ENCODE measurements around the gene TNFSF15. TPM values are rescaled to one million over a fixed set of nuclear protein-coding genes. Genes with fewer than 3 reads are reported as not detected.

TNFSF15 gene
- total and polyA plus RNA-seq, 2 experiments from 2014 or later = 0.06 to 0.07 TPM

DNA sequence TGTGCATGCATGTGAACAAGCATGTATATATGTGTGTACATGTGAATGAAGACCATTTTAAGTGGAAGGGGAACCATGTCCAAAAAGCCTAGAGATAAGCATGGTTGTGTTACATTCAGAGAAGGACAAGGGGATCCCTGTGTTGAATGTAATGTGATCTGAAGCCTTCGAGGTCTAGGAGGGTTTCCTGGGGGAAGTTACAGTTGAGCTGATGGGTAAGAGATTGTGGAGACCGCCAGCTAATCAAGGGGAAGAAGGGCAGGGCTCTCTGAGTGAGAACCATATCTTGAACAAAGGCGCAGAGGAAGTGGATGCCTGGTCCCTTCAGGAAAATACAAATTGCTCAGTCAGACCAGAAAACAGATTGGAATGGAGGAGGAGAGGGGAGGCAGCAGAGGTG, 45.5 kb upstream of the TNFSF15 start:
- H3K4me1 ChIP-seq (ENCODE audit: insufficient read depth) = no peaks in the 10 kb centered on the region
- H3K4me2 ChIP-seq = no peak overlapping the region

More for the DNA sequence above, 45.5 kb upstream of the TNFSF15 start:
- ATAC-seq (no peak), DNase-seq (ENCODE audit: low spot score) (no peak)
- Histone ChIP-seq H3K4me3 (no peak overlapping the region), H3K36me3 (ENCODE audit: insufficient read depth) (no peaks in the 10 kb centered on the region), H3F3A (replicated peaks; ENCODE audit: low read depth) (no peaks in the 10 kb centered on the region), H4K20me1 (replicated peaks; ENCODE audit: insufficient read depth) (no peaks in the 10 kb centered on the region), H3K9me2 (ENCODE audit: insufficient read depth) (peaks cover 10% of the 10 kb centered on the region; the same call in 1 of the 2 replicates), H3K27ac (ENCODE audit: low read depth) (no peak overlapping the region), H3K79me2 (replicated peaks; ENCODE audit: insufficient read depth) (no peaks in the 10 kb centered on the region), H2AFZ (no peak overlapping the region), H3K27me3 (ENCODE audit: insufficient read depth) (no peaks in the 10 kb centered on the region)
- H3K27me3 Mint-ChIP-seq (ENCODE audit: insufficient read depth, low read depth, poor library complexity) = peaks cover 3% of the 10 kb centered on the region
- TF ChIP-seq EZH2phosphoT487 (IDR thresholded peaks at IDR 0.05; ENCODE audit: unreplicated experiment) = no peak
- TF ChIP-seq, protein P1, sequence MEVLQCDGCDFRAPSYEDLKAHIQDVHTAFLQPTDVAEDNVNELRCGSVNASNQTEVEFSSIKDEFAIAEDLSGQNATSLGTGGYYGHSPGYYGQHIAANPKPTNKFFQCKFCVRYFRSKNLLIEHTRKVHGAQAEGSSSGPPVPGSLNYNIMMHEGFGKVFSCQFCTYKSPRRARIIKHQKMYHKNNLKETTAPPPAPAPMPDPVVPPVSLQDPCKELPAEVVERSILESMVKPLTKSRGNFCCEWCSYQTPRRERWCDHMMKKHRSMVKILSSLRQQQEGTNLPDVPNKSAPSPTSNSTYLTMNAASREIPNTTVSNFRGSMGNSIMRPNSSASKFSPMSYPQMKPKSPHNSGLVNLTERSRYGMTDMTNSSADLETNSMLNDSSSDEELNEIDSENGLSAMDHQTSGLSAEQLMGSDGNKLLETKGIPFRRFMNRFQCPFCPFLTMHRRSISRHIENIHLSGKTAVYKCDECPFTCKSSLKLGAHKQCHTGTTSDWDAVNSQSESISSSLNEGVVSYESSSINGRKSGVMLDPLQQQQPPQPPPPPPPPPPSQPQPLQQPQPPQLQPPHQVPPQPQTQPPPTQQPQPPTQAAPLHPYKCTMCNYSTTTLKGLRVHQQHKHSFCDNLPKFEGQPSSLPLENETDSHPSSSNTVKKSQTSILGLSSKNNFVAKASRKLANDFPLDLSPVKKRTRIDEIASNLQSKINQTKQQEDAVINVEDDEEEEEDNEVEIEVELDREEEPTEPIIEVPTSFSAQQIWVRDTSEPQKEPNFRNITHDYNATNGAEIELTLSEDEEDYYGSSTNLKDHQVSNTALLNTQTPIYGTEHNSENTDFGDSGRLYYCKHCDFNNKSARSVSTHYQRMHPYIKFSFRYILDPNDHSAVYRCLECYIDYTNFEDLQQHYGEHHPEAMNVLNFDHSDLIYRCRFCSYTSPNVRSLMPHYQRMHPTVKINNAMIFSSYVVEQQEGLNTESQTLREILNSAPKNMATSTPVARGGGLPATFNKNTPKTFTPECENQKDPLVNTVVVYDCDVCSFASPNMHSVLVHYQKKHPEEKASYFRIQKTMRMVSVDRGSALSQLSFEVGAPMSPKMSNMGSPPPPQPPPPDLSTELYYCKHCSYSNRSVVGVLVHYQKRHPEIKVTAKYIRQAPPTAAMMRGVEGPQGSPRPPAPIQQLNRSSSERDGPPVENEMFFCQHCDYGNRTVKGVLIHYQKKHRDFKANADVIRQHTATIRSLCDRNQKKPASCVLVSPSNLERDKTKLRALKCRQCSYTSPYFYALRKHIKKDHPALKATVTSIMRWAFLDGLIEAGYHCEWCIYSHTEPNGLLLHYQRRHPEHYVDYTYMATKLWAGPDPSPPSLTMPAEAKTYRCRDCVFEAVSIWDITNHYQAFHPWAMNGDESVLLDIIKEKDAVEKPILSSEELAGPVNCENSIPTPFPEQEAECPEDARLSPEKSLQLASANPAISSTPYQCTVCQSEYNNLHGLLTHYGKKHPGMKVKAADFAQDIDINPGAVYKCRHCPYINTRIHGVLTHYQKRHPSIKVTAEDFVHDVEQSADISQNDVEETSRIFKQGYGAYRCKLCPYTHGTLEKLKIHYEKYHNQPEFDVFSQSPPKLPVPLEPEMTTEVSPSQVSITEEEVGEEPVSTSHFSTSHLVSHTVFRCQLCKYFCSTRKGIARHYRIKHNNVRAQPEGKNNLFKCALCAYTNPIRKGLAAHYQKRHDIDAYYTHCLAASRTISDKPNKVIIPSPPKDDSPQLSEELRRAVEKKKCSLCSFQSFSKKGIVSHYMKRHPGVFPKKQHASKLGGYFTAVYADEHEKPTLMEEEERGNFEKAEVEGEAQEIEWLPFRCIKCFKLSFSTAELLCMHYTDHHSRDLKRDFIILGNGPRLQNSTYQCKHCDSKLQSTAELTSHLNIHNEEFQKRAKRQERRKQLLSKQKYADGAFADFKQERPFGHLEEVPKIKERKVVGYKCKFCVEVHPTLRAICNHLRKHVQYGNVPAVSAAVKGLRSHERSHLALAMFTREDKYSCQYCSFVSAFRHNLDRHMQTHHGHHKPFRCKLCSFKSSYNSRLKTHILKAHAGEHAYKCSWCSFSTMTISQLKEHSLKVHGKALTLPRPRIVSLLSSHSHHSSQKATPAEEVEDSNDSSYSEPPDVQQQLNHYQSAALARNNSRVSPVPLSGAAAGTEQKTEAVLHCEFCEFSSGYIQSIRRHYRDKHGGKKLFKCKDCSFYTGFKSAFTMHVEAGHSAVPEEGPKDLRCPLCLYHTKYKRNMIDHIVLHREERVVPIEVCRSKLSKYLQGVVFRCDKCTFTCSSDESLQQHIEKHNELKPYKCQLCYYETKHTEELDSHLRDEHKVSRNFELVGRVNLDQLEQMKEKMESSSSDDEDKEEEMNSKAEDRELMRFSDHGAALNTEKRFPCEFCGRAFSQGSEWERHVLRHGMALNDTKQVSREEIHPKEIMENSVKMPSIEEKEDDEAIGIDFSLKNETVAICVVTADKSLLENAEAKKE (CRISPR knock-in tag; IDR thresholded peaks at IDR 0.05) = no peak
- no peak for TF ChIP-seq NANOG (IDR thresholded peaks at IDR 0.05; ENCODE audit: borderline replicate concordance)
- no peak for TF ChIP-seq CTCF (conservative IDR thresholded peaks at IDR 0.05; ENCODE audit: low read depth in 2 of 2)
- TF ChIP-seq POLR2AphosphoS5 (IDR thresholded peaks at IDR 0.05; ENCODE audit: low read depth) = no peak
- no peak for TF ChIP-seq EZH2 (IDR thresholded peaks at IDR 0.05; ENCODE audit: low read depth, unreplicated experiment)
- TF ChIP-seq JUNB (IDR thresholded peaks at IDR 0.05; ENCODE audit: unreplicated experiment) = no peak
- TF ChIP-seq, protein P2, sequence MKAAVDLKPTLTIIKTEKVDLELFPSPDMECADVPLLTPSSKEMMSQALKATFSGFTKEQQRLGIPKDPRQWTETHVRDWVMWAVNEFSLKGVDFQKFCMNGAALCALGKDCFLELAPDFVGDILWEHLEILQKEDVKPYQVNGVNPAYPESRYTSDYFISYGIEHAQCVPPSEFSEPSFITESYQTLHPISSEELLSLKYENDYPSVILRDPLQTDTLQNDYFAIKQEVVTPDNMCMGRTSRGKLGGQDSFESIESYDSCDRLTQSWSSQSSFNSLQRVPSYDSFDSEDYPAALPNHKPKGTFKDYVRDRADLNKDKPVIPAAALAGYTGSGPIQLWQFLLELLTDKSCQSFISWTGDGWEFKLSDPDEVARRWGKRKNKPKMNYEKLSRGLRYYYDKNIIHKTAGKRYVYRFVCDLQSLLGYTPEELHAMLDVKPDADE (IDR thresholded peaks at IDR 0.05) = no peak
- no peak for TF ChIP-seq ZNF331 (CRISPR knock-in tag; IDR thresholded peaks at IDR 0.05; ENCODE audit: low read depth)
- no peak for TF ChIP-seq ZNF114 (CRISPR knock-in tag; IDR thresholded peaks at IDR 0.05)
- no peak for TF ChIP-seq STAT1 (IDR thresholded peaks at IDR 0.05; ENCODE audit: unreplicated experiment)
- TF ChIP-seq REST (IDR thresholded peaks at IDR 0.05; ENCODE audit: unreplicated experiment) = no peak
- no peak for TF ChIP-seq CREB1 (CRISPR knock-in tag; IDR thresholded peaks at IDR 0.05; ENCODE audit: low read depth)
- H3K36me3 Mint-ChIP-seq (ENCODE audit: low read depth) = no peaks in the 10 kb centered on the region
- no peaks in the 10 kb centered on the region for H3K9me3 Mint-ChIP-seq
- H3K27ac Mint-ChIP-seq = no peak overlapping the region
- peaks cover 6% of the 10 kb centered on the region for H3K4me1 Mint-ChIP-seq
- no peak overlapping the region for H3K4me3 Mint-ChIP-seq

Measured in GM23338 (cell line).